ENCODE data around the gene SNF8.

SNF8 gene

DNA sequence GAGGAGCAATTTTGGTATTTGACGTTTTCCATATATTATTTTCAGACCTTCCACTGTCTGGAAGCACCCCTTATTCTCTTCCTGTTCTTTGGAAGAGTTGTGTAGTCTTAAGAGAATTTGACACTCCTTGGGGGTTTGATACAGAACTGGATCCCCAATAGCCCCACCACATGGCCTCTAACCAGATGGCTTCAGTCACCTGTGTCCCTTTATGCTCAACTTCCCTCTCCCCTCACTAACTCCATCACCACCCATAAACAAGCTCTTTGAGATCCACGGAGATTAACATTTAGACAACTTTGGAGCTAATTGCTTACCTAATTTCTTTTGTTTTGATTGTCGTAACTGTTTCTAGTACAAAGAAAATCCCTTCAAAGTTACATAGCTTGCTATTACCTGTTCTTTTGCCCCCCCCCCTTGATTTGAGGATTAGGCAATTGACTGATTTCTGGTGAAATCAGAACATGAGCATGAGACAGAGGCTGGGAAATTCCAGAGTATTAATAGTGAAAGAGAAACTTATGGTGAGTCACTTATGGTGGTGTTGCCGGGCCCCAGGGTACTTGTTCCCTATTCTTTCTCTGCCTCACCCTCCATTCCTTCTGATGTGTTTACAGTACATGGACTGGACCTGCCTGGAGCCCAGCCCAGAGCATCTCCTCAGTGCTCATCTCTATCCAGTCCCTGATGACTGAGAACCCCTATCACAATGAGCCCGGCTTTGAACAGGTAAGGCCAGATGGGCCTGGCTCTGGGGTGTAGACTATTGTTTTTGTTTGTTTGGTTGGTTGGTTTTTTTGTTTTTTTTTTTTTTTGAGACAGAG lies 29.0 kb downstream of the SNF8 start:
- peak; percentile 22 for DNase-seq (ENCODE audit: extremely low read depth, low read depth)
- H3K4me3 ChIP-seq (replicated peaks; ENCODE audit: low read depth, low read length) = no peak overlapping the region
- TF ChIP-seq, protein P1, sequence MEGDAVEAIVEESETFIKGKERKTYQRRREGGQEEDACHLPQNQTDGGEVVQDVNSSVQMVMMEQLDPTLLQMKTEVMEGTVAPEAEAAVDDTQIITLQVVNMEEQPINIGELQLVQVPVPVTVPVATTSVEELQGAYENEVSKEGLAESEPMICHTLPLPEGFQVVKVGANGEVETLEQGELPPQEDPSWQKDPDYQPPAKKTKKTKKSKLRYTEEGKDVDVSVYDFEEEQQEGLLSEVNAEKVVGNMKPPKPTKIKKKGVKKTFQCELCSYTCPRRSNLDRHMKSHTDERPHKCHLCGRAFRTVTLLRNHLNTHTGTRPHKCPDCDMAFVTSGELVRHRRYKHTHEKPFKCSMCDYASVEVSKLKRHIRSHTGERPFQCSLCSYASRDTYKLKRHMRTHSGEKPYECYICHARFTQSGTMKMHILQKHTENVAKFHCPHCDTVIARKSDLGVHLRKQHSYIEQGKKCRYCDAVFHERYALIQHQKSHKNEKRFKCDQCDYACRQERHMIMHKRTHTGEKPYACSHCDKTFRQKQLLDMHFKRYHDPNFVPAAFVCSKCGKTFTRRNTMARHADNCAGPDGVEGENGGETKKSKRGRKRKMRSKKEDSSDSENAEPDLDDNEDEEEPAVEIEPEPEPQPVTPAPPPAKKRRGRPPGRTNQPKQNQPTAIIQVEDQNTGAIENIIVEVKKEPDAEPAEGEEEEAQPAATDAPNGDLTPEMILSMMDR (IDR thresholded peaks at IDR 0.05; ENCODE audit: low read depth, low read length, missing control alignments) = no peak

DNA sequence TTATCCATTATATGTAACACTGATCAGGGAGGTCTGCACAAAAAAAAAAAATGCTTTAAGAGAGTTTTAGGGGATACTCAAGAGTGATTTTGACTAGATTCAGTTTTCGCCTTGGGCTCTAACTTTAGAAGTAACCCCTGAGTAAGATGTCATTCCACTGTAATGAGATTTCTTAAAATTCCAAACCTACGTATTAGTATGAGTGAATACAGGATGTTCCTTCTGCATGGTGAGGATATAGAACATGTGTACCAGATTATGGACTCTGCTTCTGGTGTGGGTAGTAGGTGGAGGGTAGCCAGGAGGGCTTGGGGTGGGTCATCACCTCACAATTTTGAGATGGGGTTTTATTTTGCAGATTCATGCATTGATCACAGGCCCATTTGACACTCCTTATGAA lies 32.2 kb downstream of the SNF8 start:
- TF ChIP-seq, protein P1 (IDR thresholded peaks at IDR 0.05; ENCODE audit: low read depth, low read length, missing control alignments) = no peak
- no peak overlapping the region for H3K4me3 ChIP-seq (replicated peaks; ENCODE audit: low read depth, low read length)
- no peak for DNase-seq (ENCODE audit: extremely low read depth, low read depth)

GRCh38 chr17:48910370-48910769 lies 34.3 kb downstream of the SNF8 start:
- peak overlapping the region; percentile 79 for H3K4me3 ChIP-seq (replicated peaks; ENCODE audit: low read depth, low read length)
- TF ChIP-seq, protein P1 (IDR thresholded peaks at IDR 0.05; ENCODE audit: low read depth, low read length, missing control alignments) = no peak
- DNase-seq (ENCODE audit: extremely low read depth, low read depth) = no peak

GRCh38 chr17:48909783-48910182 lies 34.9 kb downstream of the SNF8 start:
- TF ChIP-seq, protein P1 (IDR thresholded peaks at IDR 0.05; ENCODE audit: low read depth, low read length, missing control alignments) = no peak
- no peak for DNase-seq (ENCODE audit: extremely low read depth, low read depth)
- H3K4me3 ChIP-seq (replicated peaks; ENCODE audit: low read depth, low read length) = peak overlapping the region; percentile 79

- peak; percentile 61 for DNase-seq (ENCODE audit: extremely low read depth, low read depth)
- peak overlapping the region; percentile 79 for H3K4me3 ChIP-seq (replicated peaks; ENCODE audit: low read depth, low read length)
- TF ChIP-seq, protein P1 (IDR thresholded peaks at IDR 0.05; ENCODE audit: low read depth, low read length, missing control alignments) = no peak
Measured at GRCh38 chr17:48908853-48909394, 35.7 kb downstream of the SNF8 start.

DNA sequence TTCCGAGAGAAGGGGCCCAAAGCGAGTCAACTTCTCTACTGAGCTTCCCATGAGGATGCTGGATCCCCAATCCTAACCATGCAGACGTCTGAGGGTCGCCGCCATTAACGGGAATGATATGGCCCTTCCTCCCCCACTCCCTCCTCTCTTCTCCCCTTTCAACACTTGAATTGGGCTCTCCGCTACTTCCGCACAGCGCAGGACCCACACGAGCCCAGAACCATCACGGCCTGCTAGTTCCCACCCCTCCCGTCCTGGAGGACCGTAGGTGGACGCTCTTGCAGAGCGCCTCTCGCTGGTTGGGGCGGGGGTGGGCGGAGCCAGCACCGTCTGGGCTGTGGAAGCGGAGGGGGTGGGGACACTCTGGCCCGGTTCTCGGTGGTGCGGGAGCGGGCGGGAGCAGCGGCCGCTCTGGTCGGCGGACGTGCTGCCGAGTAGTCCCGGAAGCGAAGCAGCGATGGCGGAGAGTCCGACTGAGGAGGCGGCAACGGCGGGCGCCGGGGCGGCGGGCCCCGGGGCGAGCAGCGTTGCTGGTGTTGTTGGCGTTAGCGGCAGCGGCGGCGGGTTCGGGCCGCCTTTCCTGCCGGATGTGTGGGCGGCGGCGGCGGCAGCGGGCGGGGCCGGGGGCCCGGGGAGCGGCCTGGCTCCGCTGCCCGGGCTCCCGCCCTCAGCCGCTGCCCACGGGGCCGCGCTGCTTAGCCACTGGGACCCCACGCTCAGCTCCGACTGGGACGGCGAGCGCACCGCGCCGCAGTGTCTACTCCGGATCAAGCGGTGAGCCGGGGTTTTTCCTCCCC lies 36.4 kb downstream of the SNF8 start, which contains the start of gene UBE2Z:
Gene UBE2Z, plus strand, starts transcription at position 361 of the 797 bp plus-strand sequence. Its CDS starts 97 bp downstream, at position 458.
- DNase-seq (ENCODE audit: extremely low read depth, low read depth) = peak; percentile 82
- TF ChIP-seq, protein P1 (IDR thresholded peaks at IDR 0.05; ENCODE audit: low read depth, low read length, missing control alignments) = no peak
- H3K4me3 ChIP-seq (replicated peaks; ENCODE audit: low read depth, low read length) = peak within 1 kb of the TSS; percentile 79
